Natural killer cell (primary cell): ENCODE data around the gene LMOD2. TPM values are rescaled to one million over a fixed set of nuclear protein-coding genes. Genes with fewer than 3 reads are reported as not detected.

Experiments used
- ATAC-seq, 3 donors: fragments of 150-1000 bp in 2 of 3; fragments of 200-7000 bp in 1 of 3; cut with Tn5 transposase; 1 replicate in 1 of 3; 2 replicates in 2 of 3; pipeline ENCODE4 v1.10.0; 2021; ENCODE audit warnings: mild to moderate bottlenecking in 2 of 3, moderate library complexity in 2 of 3
- DNase-seq, 2 donors: peaks; one replicate each; pipeline versions ENCODE4 v3.0.0 to v3.0.0-alpha.2; 2013 to 2021; ENCODE audit warnings: mixed read lengths in 1 of 2
- H3K27ac ChIP-seq: one replicate; pipeline ENCODE4 v1.5.1; 2013; ENCODE audit warnings: mild to moderate bottlenecking, low read length
- H3K27me3 ChIP-seq: one replicate; pipeline ENCODE4 v1.6.1; 2013; ENCODE audit warnings: low read length; ENCODE audit not compliant: control insufficient read depth, insufficient read depth
- H3K36me3 ChIP-seq: one replicate; pipeline ENCODE4 v1.6.1; 2013; ENCODE audit warnings: low read length; ENCODE audit not compliant: control insufficient read depth, insufficient read depth
- H3K4me1 ChIP-seq: one replicate; pipeline ENCODE4 v1.6.1; 2013; ENCODE audit warnings: low read length; ENCODE audit not compliant: control insufficient read depth, insufficient read depth
- H3K4me3 ChIP-seq: one replicate; pipeline ENCODE4 v1.5.1; 2013; ENCODE audit warnings: low read length
- H3K9me3 ChIP-seq: one replicate; pipeline ENCODE4 v1.6.1; 2013; ENCODE audit warnings: low read length; ENCODE audit not compliant: control insufficient read depth, insufficient read depth
- H3K27ac Mint-ChIP-seq, 2 donors: one replicate each; pipeline ENCODE4 v1.8.0; 2022; ENCODE audit warnings: mild to moderate bottlenecking in 2 of 2, mixed read lengths in 2 of 2, moderate library complexity in 1 of 2
- H3K27me3 Mint-ChIP-seq, 2 donors: one replicate each; pipeline ENCODE4 v1.8.0; 2022; ENCODE audit warnings: low read depth in 2 of 2, mixed read lengths in 2 of 2
- H3K36me3 Mint-ChIP-seq: one replicate; pipeline ENCODE4 v1.8.0; 2022; ENCODE audit warnings: mixed read lengths
- H3K4me1 Mint-ChIP-seq, 2 donors: one replicate each; pipeline ENCODE4 v1.8.0; 2022; ENCODE audit warnings: mixed read lengths in 2 of 2
- H3K4me3 Mint-ChIP-seq: one replicate; pipeline ENCODE4 v1.8.0; 2022; ENCODE audit warnings: mild to moderate bottlenecking, moderate library complexity, mixed read lengths
- H3K9me3 Mint-ChIP-seq, 2 donors: one replicate each; pipeline ENCODE4 v1.8.0; 2022; ENCODE audit warnings: mixed read lengths in 2 of 2
- CTCF ChIP-seq: fragments of 200-600 bp; IDR thresholded peaks from one replicate; pipeline ENCODE4 v1.8.0; 2022; ENCODE audit warnings: antibody characterized with exemption
- WGBS: methylation state at CpG from one replicate; pipeline ENCODE4 v1.1.7; 2013; ENCODE audit warnings: missing lambda C conversion rate; ENCODE audit not compliant: insufficient coverage; 5-methylcytosine and 5-hydroxymethylcytosine counted together
- intact Hi-C: fragments of 100-400 bp; cut with micrococcal nuclease; formaldehyde crosslinking; loops from one replicate; pipeline ENCODE4 v1.14.2; 2022
- total RNA-seq, 4 donors: library from RNA; stranded (reverse); fragments of 120-200 nt in 1 of 4; gene quantifications; one replicate each; pipeline versions ENCODE4 v1.2.3 to v1.2.4, GENCODE V29; 2013 to 2022

Gene LMOD2
- total RNA-seq, 3 donors from 2014 or later (not counting 1 experiment from before 2014, with no cell fraction given): not detected

DNA sequence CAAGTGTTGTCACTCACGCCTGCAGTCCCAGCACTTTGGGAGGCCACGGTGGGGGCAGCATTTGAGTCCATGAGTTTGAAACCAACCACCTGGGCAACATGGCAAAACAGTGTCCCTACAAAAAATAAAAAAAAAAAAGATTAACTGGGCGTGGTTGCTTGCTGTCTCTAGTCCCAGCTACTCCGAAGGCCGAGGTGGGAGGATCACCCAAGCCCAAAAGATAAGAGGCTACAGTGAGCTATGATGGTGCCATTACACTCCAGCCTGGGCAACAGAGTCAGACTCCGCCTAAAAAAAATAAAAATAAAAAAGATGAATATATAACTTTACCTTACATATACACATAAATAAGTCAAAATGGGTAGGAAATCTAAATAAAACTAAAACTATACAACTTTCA is 2.5 kb upstream of the LMOD2 start:
- no peak for TF ChIP-seq CTCF
- no peak for DNase-seq
- no peak overlapping the region for H3K27ac ChIP-seq
- H3K27me3 ChIP-seq: no peaks in the 10 kb centered on the region
- no peaks in the 10 kb centered on the region for H3K9me3 ChIP-seq
- H3K27me3 Mint-ChIP-seq: peaks cover 5 to 15% of the 10 kb centered on the region in 2 donors
- H3K36me3 Mint-ChIP-seq: no peaks in the 10 kb centered on the region
- intact Hi-C loops: no loop called here
- H3K27ac Mint-ChIP-seq: no peak overlapping the region
- ATAC-seq: no peak
- H3K4me1 Mint-ChIP-seq: no peaks in the 10 kb centered on the region
- H3K36me3 ChIP-seq: no peaks in the 10 kb centered on the region
- no peak overlapping the region for H3K4me3 ChIP-seq
- H3K9me3 Mint-ChIP-seq: no peaks in the 10 kb centered on the region
- no peaks in the 10 kb centered on the region for H3K4me1 ChIP-seq
- 83% methylated on average over 5 of the region's 6 CpGs for WGBS
- no peak overlapping the region for H3K4me3 Mint-ChIP-seq

DNA sequence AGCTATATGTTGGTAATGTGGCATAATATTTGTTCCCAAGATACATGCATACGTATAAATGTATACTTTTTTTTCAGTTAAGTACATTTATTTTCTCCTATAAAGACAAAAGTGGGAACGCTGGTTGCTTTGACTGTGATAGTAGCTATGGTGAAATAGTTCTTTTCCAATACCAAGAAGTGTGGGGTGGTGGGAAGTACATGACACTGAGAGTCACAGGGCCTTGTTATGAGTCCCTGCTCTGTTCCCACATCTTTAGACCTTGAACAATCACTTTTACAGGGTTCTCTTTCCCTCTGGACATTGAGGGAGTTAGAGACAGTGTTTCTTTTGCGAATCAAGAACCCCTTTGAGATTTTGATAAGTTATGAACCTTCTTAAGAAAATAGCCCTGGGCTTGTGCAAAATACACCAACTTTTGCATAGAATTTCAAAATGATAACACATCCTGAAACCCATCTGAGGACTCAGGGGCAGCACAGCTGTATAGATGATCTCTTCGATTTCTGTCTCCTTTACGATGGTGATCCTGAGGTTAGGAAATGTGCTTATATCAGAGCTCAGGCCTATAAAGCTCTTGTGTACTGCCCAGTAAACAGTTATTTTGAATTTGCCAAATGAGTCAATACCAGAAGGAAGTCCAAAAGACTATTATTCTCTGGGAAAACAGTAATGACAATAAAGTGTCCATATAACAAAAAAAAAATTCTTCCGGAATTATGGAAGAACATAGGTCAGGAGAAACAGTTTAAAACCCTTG is 1.1 kb downstream of the LMOD2 start:
- intact Hi-C loops: no loop called here
- TF ChIP-seq CTCF: no peak
- WGBS: 94% methylated on average over 3 of the region's 6 CpGs
- H3K4me1 Mint-ChIP-seq: no peaks in the 10 kb centered on the region
- peaks cover 5 to 31% of the 10 kb centered on the region in 2 donors for H3K27me3 Mint-ChIP-seq
- DNase-seq (no peak), ATAC-seq (no peak)
- no peak overlapping the region for H3K4me3 ChIP-seq
- no peaks in the 10 kb centered on the region for H3K9me3 Mint-ChIP-seq
- H3K4me3 Mint-ChIP-seq: no peak overlapping the region
- no peaks in the 10 kb centered on the region for H3K36me3 Mint-ChIP-seq
- H3K4me1 ChIP-seq: no peaks in the 10 kb centered on the region
- no peaks in the 10 kb centered on the region for H3K27me3 ChIP-seq
- H3K36me3 ChIP-seq: no peaks in the 10 kb centered on the region
- no peak overlapping the region for H3K27ac Mint-ChIP-seq
- no peaks in the 10 kb centered on the region for H3K9me3 ChIP-seq
- H3K27ac ChIP-seq: no peak overlapping the region

GRCh38 chr7:123657304-123657685 is 1.6 kb downstream of the LMOD2 start:
- H3K27ac ChIP-seq: no peak overlapping the region
- H3K36me3 ChIP-seq: no peaks in the 10 kb centered on the region
- no peak overlapping the region for H3K4me3 ChIP-seq
- no peak overlapping the region for H3K27ac Mint-ChIP-seq
- TF ChIP-seq CTCF: no peak
- no peak overlapping the region for H3K4me3 Mint-ChIP-seq
- DNase-seq: no peak
- no peaks in the 10 kb centered on the region for H3K36me3 Mint-ChIP-seq
- no peaks in the 10 kb centered on the region for H3K4me1 ChIP-seq
- H3K4me1 Mint-ChIP-seq: no peaks in the 10 kb centered on the region
- no peak for ATAC-seq
- peaks cover 7 to 37% of the 10 kb centered on the region in 2 donors for H3K27me3 Mint-ChIP-seq
- intact Hi-C loops: no loop called here
- WGBS: 89% methylated on average over 1 of the region's 1 CpG
- H3K27me3 ChIP-seq: no peaks in the 10 kb centered on the region
- H3K9me3 Mint-ChIP-seq: no peaks in the 10 kb centered on the region
- H3K9me3 ChIP-seq: no peaks in the 10 kb centered on the region

GRCh38 chr7:123658023-123658422 is 2.4 kb downstream of the LMOD2 start:
- intact Hi-C loops: no loop called here
- no peak for ATAC-seq
- TF ChIP-seq CTCF: no peak
- Mint-ChIP-seq H3K27ac (no peak overlapping the region), H3K4me3 (no peak overlapping the region), H3K27me3 (peaks cover 7 to 40% of the 10 kb centered on the region in 2 donors), H3K4me1 (no peaks in the 10 kb centered on the region), H3K9me3 (no peaks in the 10 kb centered on the region), H3K36me3 (no peaks in the 10 kb centered on the region)
- no peak overlapping the region for H3K27ac ChIP-seq
- no peak for DNase-seq
- H3K27me3 ChIP-seq: no peaks in the 10 kb centered on the region
- H3K4me1 ChIP-seq: no peaks in the 10 kb centered on the region
- 94% methylated on average over 5 of the region's 6 CpGs for WGBS
- no peak overlapping the region for H3K4me3 ChIP-seq
- no peaks in the 10 kb centered on the region for H3K9me3 ChIP-seq
- H3K36me3 ChIP-seq: no peaks in the 10 kb centered on the region
